Breast epithelium (tissue), 3 donors: ENCODE results near the gene TRIP12.

ENCODE experiments used
- POLR2AphosphoS5 ChIP-seq, 3 donors: sonication (generic); formaldehyde crosslinking; IDR thresholded peaks; one replicate each; pipeline ENCODE4 v1.6.1; 2017; ENCODE audit warnings: antibody characterized with exemption in 3 of 3
- TF ChIP-seq, protein P1 (sequence below), 3 donors: fragments of 450-650 bp; IDR thresholded peaks; one replicate each; pipeline ENCODE4 v1.5.1; 2016 to 2017; ENCODE audit warnings: antibody characterized with exemption in 3 of 3, mild to moderate bottlenecking in 3 of 3, moderate library complexity in 3 of 3

DNA sequence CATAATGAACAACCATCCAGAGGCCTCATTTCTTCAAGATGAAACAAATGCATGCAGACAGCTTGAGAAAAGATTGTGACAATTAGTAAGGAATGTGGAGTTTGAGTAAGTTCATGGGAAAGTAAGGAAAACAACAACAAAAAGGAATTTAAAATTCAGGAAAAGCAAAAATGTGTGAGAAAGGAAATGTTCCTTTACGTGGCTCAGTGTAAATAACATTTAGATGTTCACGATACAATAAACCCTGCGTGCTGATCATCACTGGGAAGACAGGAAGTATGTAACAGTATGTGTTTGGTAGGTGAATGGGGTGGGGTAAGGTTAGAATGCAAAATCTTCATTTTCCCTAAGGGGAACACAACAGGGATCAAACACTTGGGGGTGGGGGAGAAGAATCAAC lies 72.7 kb downstream of the TRIP12 start:
- TF ChIP-seq, protein P1, sequence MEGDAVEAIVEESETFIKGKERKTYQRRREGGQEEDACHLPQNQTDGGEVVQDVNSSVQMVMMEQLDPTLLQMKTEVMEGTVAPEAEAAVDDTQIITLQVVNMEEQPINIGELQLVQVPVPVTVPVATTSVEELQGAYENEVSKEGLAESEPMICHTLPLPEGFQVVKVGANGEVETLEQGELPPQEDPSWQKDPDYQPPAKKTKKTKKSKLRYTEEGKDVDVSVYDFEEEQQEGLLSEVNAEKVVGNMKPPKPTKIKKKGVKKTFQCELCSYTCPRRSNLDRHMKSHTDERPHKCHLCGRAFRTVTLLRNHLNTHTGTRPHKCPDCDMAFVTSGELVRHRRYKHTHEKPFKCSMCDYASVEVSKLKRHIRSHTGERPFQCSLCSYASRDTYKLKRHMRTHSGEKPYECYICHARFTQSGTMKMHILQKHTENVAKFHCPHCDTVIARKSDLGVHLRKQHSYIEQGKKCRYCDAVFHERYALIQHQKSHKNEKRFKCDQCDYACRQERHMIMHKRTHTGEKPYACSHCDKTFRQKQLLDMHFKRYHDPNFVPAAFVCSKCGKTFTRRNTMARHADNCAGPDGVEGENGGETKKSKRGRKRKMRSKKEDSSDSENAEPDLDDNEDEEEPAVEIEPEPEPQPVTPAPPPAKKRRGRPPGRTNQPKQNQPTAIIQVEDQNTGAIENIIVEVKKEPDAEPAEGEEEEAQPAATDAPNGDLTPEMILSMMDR (IDR thresholded peaks at IDR 0.05): no peak
- no peak for TF ChIP-seq POLR2AphosphoS5 (IDR thresholded peaks at IDR 0.05)
